ENCODE results near the gene ACSS1.
"Not testable (repeated sequence)": the region's sequence is repeated elsewhere in the genome, so short reads cannot be mapped to it uniquely, and the experiment has no call there.

The ACSS1 gene

GRCh38 chr20:25009218-25010145 is 48.5 kb downstream of the ACSS1 start:
- DNase-seq (ENCODE audit: low read depth in 3 of 3), result no peak

- DNase-seq (ENCODE audit: low read depth in 3 of 3), result no peak
These were observed 49.3 kb downstream of the ACSS1 start for GRCh38 chr20:25008388-25009217.

GRCh38 chr20:25007491-25008305 is 50.2 kb downstream of the ACSS1 start:
- DNase-seq (ENCODE audit: low read depth in 3 of 3), result no peak

GRCh38 chr20:25006431-25007167 is 51.3 kb downstream of the ACSS1 start:
- no peak for DNase-seq (ENCODE audit: low read depth in 3 of 3)

- DNase-seq (ENCODE audit: low read depth in 3 of 3), result no peak
These were observed 52.3 kb downstream of the ACSS1 start for GRCh38 chr20:25005661-25006060.

GRCh38 chr20:25005220-25005619 is 52.7 kb downstream of the ACSS1 start:
- DNase-seq (ENCODE audit: low read depth in 3 of 3), result no peak

- DNase-seq (ENCODE audit: low read depth in 3 of 3), result no peak
These were observed 54.9 kb downstream of the ACSS1 start for GRCh38 chr20:25003002-25003401.

GRCh38 chr20:25001323-25001722 is 56.6 kb downstream of the ACSS1 start:
- DNase-seq (ENCODE audit: low read depth in 3 of 3), result not testable (repeated sequence)

GRCh38 chr20:25000268-25000801 is 57.6 kb downstream of the ACSS1 start:
- DNase-seq (ENCODE audit: low read depth in 3 of 3), result no peak

GRCh38 chr20:24999568-24999967 is 58.4 kb downstream of the ACSS1 start:
- no peak for DNase-seq (ENCODE audit: low read depth in 3 of 3)

- no peak for DNase-seq (ENCODE audit: low read depth in 3 of 3)
These were observed 59.1 kb downstream of the ACSS1 start for GRCh38 chr20:24998631-24999445.

GRCh38 chr20:24998121-24998520 is 59.8 kb downstream of the ACSS1 start:
- DNase-seq (ENCODE audit: low read depth in 3 of 3), result no peak

GRCh38 chr20:24996449-24997377 is 61.2 kb downstream of the ACSS1 start:
- no peak for DNase-seq (ENCODE audit: low read depth in 3 of 3)

GRCh38 chr20:24995741-24996448 is 62.0 kb downstream of the ACSS1 start:
- DNase-seq (ENCODE audit: low read depth in 3 of 3), result no peak

GRCh38 chr20:24994470-24995368 is 63.2 kb downstream of the ACSS1 start:
- DNase-seq (ENCODE audit: low read depth in 3 of 3), result peak; percentile 62 to 73 (median 69)

- DNase-seq (ENCODE audit: low read depth in 3 of 3), result no peak
These were observed 63.8 kb downstream of the ACSS1 start for GRCh38 chr20:24994186-24994465.

Measured in stimulated activated CD4-positive, alpha-beta T cell treated with anti-CD3 and anti-CD28 coated beads, TNF-alpha, amount 100 ng/mL, for 4 hours (primary cell).